Astrocyte (in vitro differentiated cells and primary cell): Measurements from ENCODE around the gene EXTL2.
A peak's percentile ranks its signal among the peaks of the same experiment; 100 is the strongest.

Experiments used
- EZH2 ChIP-seq: IDR thresholded peaks from 2 replicates; pipeline ENCODE4 v1.6.1; 2012; ENCODE audit warnings: mild to moderate bottlenecking, low read length, inconsistent platforms; ENCODE audit not compliant: insufficient read depth
- TF ChIP-seq, protein P1 (sequence below): IDR thresholded peaks from 2 replicates; pipeline ENCODE4 v1.5.1; 2011; ENCODE audit warnings: low read depth, mild to moderate bottlenecking, inconsistent platforms, low read length, moderate library complexity; ENCODE audit not compliant: insufficient read depth

DNA sequence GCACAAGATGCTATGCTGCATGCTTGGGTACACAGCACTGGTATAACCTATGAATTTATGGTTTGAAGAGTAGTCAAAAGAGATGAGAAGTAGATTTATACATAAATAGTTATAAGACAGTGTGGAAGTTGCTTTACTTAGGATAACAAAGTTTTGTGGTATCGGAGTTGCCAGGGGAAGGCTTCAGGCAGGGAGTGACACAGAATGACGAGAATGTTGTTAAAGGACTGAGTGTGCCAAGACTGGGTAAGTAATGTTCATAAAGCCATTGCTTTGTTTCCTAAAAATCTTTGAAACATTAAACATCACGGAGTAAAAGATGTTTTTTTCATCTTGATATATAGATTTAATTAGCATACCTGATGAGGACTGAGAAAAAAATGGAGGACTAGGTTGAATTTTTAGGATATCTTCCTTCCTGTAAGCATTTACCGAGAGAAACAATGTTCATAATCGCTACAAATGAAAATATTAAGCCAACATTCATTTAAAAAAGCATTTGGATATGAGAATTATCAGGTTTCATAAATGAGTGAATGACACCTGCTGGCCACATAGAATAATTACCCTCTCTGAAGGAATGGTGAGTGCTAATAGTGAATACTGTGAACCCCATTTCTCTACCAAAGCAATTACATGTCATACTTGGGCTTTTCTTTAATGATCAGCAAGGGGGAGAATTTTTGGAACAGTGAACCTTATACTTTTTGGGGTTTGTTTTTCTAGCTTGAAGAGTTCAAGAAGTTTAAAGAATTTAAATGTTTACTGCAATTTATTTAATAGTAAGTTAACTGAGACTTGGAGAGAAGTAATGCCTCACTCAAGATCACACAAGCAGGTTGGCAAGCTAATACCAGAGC lies 28.4 kb downstream of the EXTL2 start:
- TF ChIP-seq, protein P1, sequence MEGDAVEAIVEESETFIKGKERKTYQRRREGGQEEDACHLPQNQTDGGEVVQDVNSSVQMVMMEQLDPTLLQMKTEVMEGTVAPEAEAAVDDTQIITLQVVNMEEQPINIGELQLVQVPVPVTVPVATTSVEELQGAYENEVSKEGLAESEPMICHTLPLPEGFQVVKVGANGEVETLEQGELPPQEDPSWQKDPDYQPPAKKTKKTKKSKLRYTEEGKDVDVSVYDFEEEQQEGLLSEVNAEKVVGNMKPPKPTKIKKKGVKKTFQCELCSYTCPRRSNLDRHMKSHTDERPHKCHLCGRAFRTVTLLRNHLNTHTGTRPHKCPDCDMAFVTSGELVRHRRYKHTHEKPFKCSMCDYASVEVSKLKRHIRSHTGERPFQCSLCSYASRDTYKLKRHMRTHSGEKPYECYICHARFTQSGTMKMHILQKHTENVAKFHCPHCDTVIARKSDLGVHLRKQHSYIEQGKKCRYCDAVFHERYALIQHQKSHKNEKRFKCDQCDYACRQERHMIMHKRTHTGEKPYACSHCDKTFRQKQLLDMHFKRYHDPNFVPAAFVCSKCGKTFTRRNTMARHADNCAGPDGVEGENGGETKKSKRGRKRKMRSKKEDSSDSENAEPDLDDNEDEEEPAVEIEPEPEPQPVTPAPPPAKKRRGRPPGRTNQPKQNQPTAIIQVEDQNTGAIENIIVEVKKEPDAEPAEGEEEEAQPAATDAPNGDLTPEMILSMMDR, result peak; percentile 52
- TF ChIP-seq EZH2, result no peak
